Skin of body (tissue), 2 donors: ENCODE data around the gene CLP1. TPM values are rescaled to one million over a fixed set of nuclear protein-coding genes. Genes with fewer than 3 reads are reported as not detected.

ENCODE experiments used
- small RNA-seq: library from RNA; depleted of rRNA; stranded (forward); fragments of <200 nt; gene quantifications from one replicate; pipeline ENCODE3, GENCODE V24; 2014; ENCODE audit warnings: low replicate concordance
- total RNA-seq: library from RNA; depleted of rRNA; stranded (reverse); fragments of >200 nt; gene quantifications from one replicate; pipeline ENCODE4 v1.2.3, GENCODE V29; 2014

The CLP1 gene
- total RNA-seq, 1 donor from 2014 or later = 9.7 TPM

Small RNA genes lying within 50 kb of the gene (small RNA-seq; reads per million reads assigned to genes)
- gene MIR130A = 644 reads per million, percentile 98 among the genes with 10 or more reads in this experiment

Other genes with a start within 250 kb of the CLP1 start
- gene SLC43A3, start 230.6 kb upstream of the CLP1 start, total RNA-seq = 18.3 TPM
- 0.49 TPM for gene RTN4RL2, start 197.2 kb upstream of the CLP1 start, total RNA-seq
- gene SLC43A1, start 142.1 kb upstream of the CLP1 start, total RNA-seq = 11.7 TPM
- 21.0 TPM for gene TIMM10, start 127.0 kb upstream of the CLP1 start, total RNA-seq
- 7.9 TPM for gene SMTNL1, start 120.2 kb upstream of the CLP1 start, total RNA-seq
- gene UBE2L6, start 90.1 kb upstream of the CLP1 start, total RNA-seq = 9.9 TPM
- 23.5 TPM for gene SERPING1, start 60.1 kb upstream of the CLP1 start, total RNA-seq
- gene YPEL4, start 7.8 kb upstream of the CLP1 start, total RNA-seq = 1.1 TPM
- 23.8 TPM for gene ZDHHC5, start 10.4 kb downstream of the CLP1 start, total RNA-seq
- gene MED19, start 54.5 kb downstream of the CLP1 start, total RNA-seq = 10.9 TPM
- 33.8 TPM for gene TMX2, start 54.8 kb downstream of the CLP1 start, total RNA-seq
- gene SELENOH, start 83.7 kb downstream of the CLP1 start, total RNA-seq = 38.1 TPM
- not detected for gene BTBD18, start 94.1 kb downstream of the CLP1 start, total RNA-seq
- gene CTNND1, start 104.0 kb downstream of the CLP1 start, total RNA-seq = 191 TPM